ENCODE results near the gene CPN2.

Gene CPN2

GRCh38 chr3:194382196-194382891 is 31.2 kb upstream of the CPN2 start:
- DNase-seq (ENCODE audit: low read depth in 2 of 2, low spot score in 1 of 2): no peak

- no peak for DNase-seq (ENCODE audit: low read depth in 2 of 2, low spot score in 1 of 2)
Measured at GRCh38 chr3:194381460-194381875, 30.3 kb upstream of the CPN2 start.

GRCh38 chr3:194380326-194380725 is 29.2 kb upstream of the CPN2 start:
- DNase-seq (ENCODE audit: low read depth in 2 of 2, low spot score in 1 of 2): no peak

GRCh38 chr3:194379651-194380050 is 28.5 kb upstream of the CPN2 start:
- DNase-seq (ENCODE audit: low read depth in 2 of 2, low spot score in 1 of 2): no peak

- no peak for DNase-seq (ENCODE audit: low read depth in 2 of 2, low spot score in 1 of 2)
Measured at GRCh38 chr3:194379231-194379630, 28.1 kb upstream of the CPN2 start.

GRCh38 chr3:194377708-194378107 is 26.6 kb upstream of the CPN2 start:
- DNase-seq (ENCODE audit: low read depth in 2 of 2, low spot score in 1 of 2): no peak

GRCh38 chr3:194376241-194376560 is 25.1 kb upstream of the CPN2 start:
- no peak for DNase-seq (ENCODE audit: low read depth in 2 of 2, low spot score in 1 of 2)

GRCh38 chr3:194375473-194376240 is 24.5 kb upstream of the CPN2 start:
- no peak for DNase-seq (ENCODE audit: low read depth in 2 of 2, low spot score in 1 of 2)

- DNase-seq (ENCODE audit: low read depth in 2 of 2, low spot score in 1 of 2): no peak
Measured at GRCh38 chr3:194374935-194375334, 23.8 kb upstream of the CPN2 start.

- DNase-seq (ENCODE audit: low read depth in 2 of 2, low spot score in 1 of 2): no peak
Measured at GRCh38 chr3:194373899-194374298, 22.8 kb upstream of the CPN2 start.

- no peak for DNase-seq (ENCODE audit: low read depth in 2 of 2, low spot score in 1 of 2)
Measured at GRCh38 chr3:194373028-194373427, 21.9 kb upstream of the CPN2 start.

- DNase-seq (ENCODE audit: low read depth in 2 of 2, low spot score in 1 of 2): no peak
Measured at GRCh38 chr3:194370753-194371152, 19.6 kb upstream of the CPN2 start.

- no peak for DNase-seq (ENCODE audit: low read depth in 2 of 2, low spot score in 1 of 2)
Measured at GRCh38 chr3:194369522-194370279, 18.6 kb upstream of the CPN2 start, which contains the start of gene LRRC15. LRRC15 (minus strand) TSS chr3:194369743; CDS start chr3:194361043, 8,700 bp downstream.

GRCh38 chr3:194368918-194369317 is 17.8 kb upstream of the CPN2 start:
- no peak for DNase-seq (ENCODE audit: low read depth in 2 of 2, low spot score in 1 of 2)

GRCh38 chr3:194367992-194368841 is 17.1 kb upstream of the CPN2 start:
- no peak for DNase-seq (ENCODE audit: low read depth in 2 of 2, low spot score in 1 of 2)

GRCh38 chr3:194365978-194366490 is 14.9 kb upstream of the CPN2 start:
- no peak for DNase-seq (ENCODE audit: low read depth in 2 of 2, low spot score in 1 of 2)

- no peak for DNase-seq (ENCODE audit: low read depth in 2 of 2, low spot score in 1 of 2)
Measured at GRCh38 chr3:194365526-194365925, 14.4 kb upstream of the CPN2 start.

GRCh38 chr3:194364652-194365434 is 13.7 kb upstream of the CPN2 start:
- no peak for DNase-seq (ENCODE audit: low read depth in 2 of 2, low spot score in 1 of 2)

GRCh38 chr3:194364314-194364651 is 13.2 kb upstream of the CPN2 start:
- DNase-seq (ENCODE audit: low read depth in 2 of 2, low spot score in 1 of 2): no peak

GRCh38 chr3:194360568-194360967 is 9.4 kb upstream of the CPN2 start:
- no peak for DNase-seq (ENCODE audit: low read depth in 2 of 2, low spot score in 1 of 2)

Data from stimulated activated CD8-positive, alpha-beta memory T cell treated with anti-CD3 and anti-CD28 coated beads, Interleukin-4, amount 100 ng/mL, for 4 hours (primary cell).